ENCODE measurements around the gene PIGW. TPM values are rescaled to one million over a fixed set of nuclear protein-coding genes. Genes with fewer than 3 reads are reported as not detected.

The PIGW gene
- polyA plus RNA-seq, 2 of the 4 experiments (the other 2 are of a cell fraction): 30.0 to 32.3 TPM

DNA sequence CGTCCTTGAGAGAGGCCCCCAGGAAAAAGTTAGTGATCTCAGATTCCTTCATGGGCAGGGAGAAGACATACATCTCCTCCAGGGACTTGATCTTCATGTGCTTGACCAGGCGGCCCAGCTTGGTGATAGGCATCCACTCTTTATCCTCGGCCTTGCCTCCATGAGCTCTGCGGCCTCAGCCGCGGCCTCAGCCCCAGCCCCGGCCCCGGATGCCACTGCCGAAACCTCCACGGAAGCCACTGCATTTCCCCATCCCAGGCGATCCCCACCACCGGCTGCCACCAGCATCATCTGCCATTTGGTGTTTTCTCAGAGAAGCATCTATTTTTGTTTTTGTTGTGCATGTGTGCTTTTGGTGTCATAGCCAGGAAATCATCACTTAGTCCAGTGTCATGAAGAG lies 40.2 kb downstream of the PIGW start:
- CTCF ChIA-PET: interaction anchor here (1.0 kb wide), 1 partner anchor 8 kb away, joined by 3 read pairs; no protein-coding TSS in a partner anchor
- Histone ChIP-seq H3K4me3 (no peak overlapping the region), H3K4me1 (no peaks in the 10 kb centered on the region), H3K27ac (no peak overlapping the region), H3K9me3 (no peaks in the 10 kb centered on the region), H3K4me2 (no peak overlapping the region)
- DNase-seq (ENCODE audit: low read depth in 1 of 2, low spot score in 1 of 2) (no peak), ATAC-seq (no peak), FAIRE-seq (no peak)
- 95% methylated on average over 12 of the region's 12 CpGs for WGBS (ENCODE audit: missing lambda C conversion rate)
- 0 out of 2 replicates have a peak, but pooled peaks have one; percentile 60 for TF ChIP-seq POLR2AphosphoS2 (conservative IDR thresholded peaks at IDR 0.05; ENCODE audit: low read length)
- no peak for TF ChIP-seq FOSL2 (IDR thresholded peaks at IDR 0.05)
- no peak for TF ChIP-seq FOSL2 (CRISPR knock-in tag; IDR thresholded peaks at IDR 0.05)
- POLR2A ChIA-PET: interaction anchor here (1.0 kb wide), 1 partner anchor 27 kb away, joined by 3 read pairs; the partner anchor contains the start of gene MRM1

DNA sequence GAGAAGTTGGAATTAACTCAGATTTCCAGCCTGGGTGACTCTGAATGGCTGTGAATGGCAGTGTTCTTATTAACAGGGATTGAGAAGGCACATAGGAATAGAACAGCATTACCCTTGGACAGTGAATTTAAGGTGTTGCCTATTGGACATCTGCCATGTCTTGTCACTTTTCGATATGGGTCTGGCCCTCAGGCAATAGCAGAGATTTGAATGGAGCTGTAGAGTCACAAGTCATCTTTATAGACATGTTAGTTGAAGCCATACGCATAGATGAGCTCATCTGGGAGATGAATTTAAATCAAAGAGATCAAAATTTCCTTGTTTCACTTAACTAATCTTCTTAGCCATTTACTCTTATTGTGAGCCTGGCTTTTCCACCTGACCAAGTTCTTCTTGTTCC lies 42.0 kb downstream of the PIGW start:
- no peak overlapping the region for H3K4me3 ChIP-seq
- TF ChIP-seq GATA3 (IDR thresholded peaks at IDR 0.05; ENCODE audit: borderline replicate concordance) (no peak), MAZ (IDR thresholded peaks at IDR 0.05; ENCODE audit: borderline replicate concordance, low read depth, low read length) (no peak), CHD4 (IDR thresholded peaks at IDR 0.05; ENCODE audit: borderline replicate concordance) (no peak), TFCP2L1 (CRISPR knock-in tag; IDR thresholded peaks at IDR 0.05) (no peak), JUN (IDR thresholded peaks at IDR 0.05) (no peak), CBX8 (IDR thresholded peaks at IDR 0.05) (no peak), FOXS1 (CRISPR knock-in tag; IDR thresholded peaks at IDR 0.05) (no peak), MAFK (IDR thresholded peaks at IDR 0.05; ENCODE audit: partially characterized antibody) (no peak), SMC3 (IDR thresholded peaks at IDR 0.05) (no peak), SREBF2 (IDR thresholded peaks at IDR 0.05) (no peak), HDAC2 (IDR thresholded peaks at IDR 0.05) (no peak)
- TF ChIP-seq, protein P1, sequence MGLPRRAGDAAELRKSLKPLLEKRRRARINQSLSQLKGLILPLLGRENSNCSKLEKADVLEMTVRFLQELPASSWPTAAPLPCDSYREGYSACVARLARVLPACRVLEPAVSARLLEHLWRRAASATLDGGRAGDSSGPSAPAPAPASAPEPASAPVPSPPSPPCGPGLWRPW (IDR thresholded peaks at IDR 0.05): no peak
- TF ChIP-seq, protein P2, sequence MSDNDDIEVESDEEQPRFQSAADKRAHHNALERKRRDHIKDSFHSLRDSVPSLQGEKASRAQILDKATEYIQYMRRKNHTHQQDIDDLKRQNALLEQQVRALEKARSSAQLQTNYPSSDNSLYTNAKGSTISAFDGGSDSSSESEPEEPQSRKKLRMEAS (IDR thresholded peaks at IDR 0.05): no peak
- H3K9me3 ChIP-seq: no peaks in the 10 kb centered on the region
- ATAC-seq (no peak), DNase-seq (ENCODE audit: low read depth in 1 of 2, low spot score in 1 of 2) (no peak), FAIRE-seq (no peak)
- ChIA-PET POLR2A (no interaction called here), CTCF (interaction anchor here (0.5 to 1.1 kb wide), 2 partner anchors 19 to 37 kb away, joined by 4 read pairs; no protein-coding TSS in a partner anchor)
- H3K4me1 ChIP-seq: no peaks in the 10 kb centered on the region
- no peak overlapping the region for H3K4me2 ChIP-seq
- no peak overlapping the region for H3K27ac ChIP-seq
- 89% methylated on average over 2 of the region's 2 CpGs for WGBS (ENCODE audit: missing lambda C conversion rate)

DNA sequence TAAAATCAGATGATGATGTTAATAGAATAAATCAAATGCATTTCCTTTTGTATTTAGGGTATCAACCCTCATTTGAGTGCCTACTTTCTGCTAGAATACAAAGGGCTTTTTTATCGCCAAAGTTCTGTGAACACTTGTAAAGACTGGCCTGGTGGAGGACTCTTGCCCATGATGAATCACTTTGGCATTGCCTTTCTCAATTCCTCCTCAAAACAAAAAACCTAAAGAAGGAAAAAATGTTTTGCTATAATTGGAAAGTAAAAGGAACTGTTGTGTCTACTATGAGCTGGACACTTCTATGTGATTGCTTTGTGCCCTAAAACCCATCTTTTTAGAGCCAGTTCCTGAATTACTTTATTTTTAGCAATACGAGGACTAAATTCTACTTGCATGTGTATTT lies 43.9 kb downstream of the PIGW start:
- WGBS (ENCODE audit: missing lambda C conversion rate): 92% methylated on average over 2 of the region's 2 CpGs
- no peak for TF ChIP-seq MAZ (IDR thresholded peaks at IDR 0.05; ENCODE audit: borderline replicate concordance, low read depth, low read length)
- TF ChIP-seq FOSB (CRISPR knock-in tag; IDR thresholded peaks at IDR 0.05): no peak
- no peak for TF ChIP-seq SMC3 (IDR thresholded peaks at IDR 0.05)
- TF ChIP-seq, protein P3, sequence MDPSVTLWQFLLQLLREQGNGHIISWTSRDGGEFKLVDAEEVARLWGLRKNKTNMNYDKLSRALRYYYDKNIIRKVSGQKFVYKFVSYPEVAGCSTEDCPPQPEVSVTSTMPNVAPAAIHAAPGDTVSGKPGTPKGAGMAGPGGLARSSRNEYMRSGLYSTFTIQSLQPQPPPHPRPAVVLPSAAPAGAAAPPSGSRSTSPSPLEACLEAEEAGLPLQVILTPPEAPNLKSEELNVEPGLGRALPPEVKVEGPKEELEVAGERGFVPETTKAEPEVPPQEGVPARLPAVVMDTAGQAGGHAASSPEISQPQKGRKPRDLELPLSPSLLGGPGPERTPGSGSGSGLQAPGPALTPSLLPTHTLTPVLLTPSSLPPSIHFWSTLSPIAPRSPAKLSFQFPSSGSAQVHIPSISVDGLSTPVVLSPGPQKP (IDR thresholded peaks at IDR 0.05; ENCODE audit: low read depth, low read length): no peak
- TF ChIP-seq RNF2 (IDR thresholded peaks at IDR 0.05; ENCODE audit: borderline replicate concordance, low read depth): no peak
- no peak overlapping the region for H3K4me3 ChIP-seq
- no peaks in the 10 kb centered on the region for H3K4me1 ChIP-seq
- CTCF ChIA-PET: interaction anchor here (0.8 to 1.4 kb wide), 4 partner anchors 24 to 609 kb away, joined by 3 to 5 read pairs (median 4); no protein-coding TSS in a partner anchor
- no peaks in the 10 kb centered on the region for H3K9me3 ChIP-seq
- ATAC-seq: no peak
- no peak for DNase-seq (ENCODE audit: low read depth in 1 of 2, low spot score in 1 of 2)
- no peak for FAIRE-seq
- no peak overlapping the region for H3K27ac ChIP-seq
- POLR2A ChIA-PET: interaction anchor here (1.5 kb wide), 1 partner anchor 43 kb away, joined by 3 read pairs; the partner anchor contains the start of gene PIGW
- no peak overlapping the region for H3K4me2 ChIP-seq

DNA sequence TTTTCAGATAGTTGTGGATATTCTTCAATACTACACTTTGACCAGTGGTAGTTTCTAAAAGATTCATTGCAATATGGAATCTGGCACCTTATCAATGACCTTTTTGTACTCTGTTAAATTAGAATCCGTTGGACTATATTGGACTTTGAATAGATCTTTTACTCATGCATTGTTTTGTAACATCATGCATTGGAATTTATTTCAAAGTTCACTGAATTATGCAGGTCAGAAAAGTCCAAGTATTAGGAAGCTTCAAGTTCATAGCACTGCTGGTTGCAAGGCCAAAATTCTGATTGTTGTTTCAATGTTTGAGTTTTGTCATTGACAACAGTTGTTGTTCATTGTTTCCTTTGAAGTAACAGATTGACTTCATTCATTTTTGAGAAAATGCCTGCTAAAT lies 49.0 kb downstream of the PIGW start:
- ChIA-PET POLR2A (no interaction called here), CTCF (interaction anchor here (0.8 to 1.8 kb wide), 4 partner anchors 9 to 42 kb away, joined by 3 to 7 read pairs (median 3); no protein-coding TSS in a partner anchor)
- H3K27ac ChIP-seq: no peak overlapping the region
- DNase-seq (ENCODE audit: low read depth in 1 of 2, low spot score in 1 of 2) (no peak), ATAC-seq (no peak), FAIRE-seq (no peak)
- H3K4me2 ChIP-seq: no peak overlapping the region
- no peaks in the 10 kb centered on the region for H3K9me3 ChIP-seq
- H3K4me1 ChIP-seq: no peaks in the 10 kb centered on the region
- WGBS (ENCODE audit: missing lambda C conversion rate): 44% methylated on average over 1 of the region's 1 CpG
- no peak overlapping the region for H3K4me3 ChIP-seq
- TF ChIP-seq MYC (IDR thresholded peaks at IDR 0.05; ENCODE audit: borderline replicate concordance, low read length) (no peak), JUN (IDR thresholded peaks at IDR 0.05) (no peak), HOXB13 (CRISPR knock-in tag; IDR thresholded peaks at IDR 0.05; ENCODE audit: low read depth) (no peak), TP53 (CRISPR knock-in tag; IDR thresholded peaks at IDR 0.05) (no peak), ZFP36 (IDR thresholded peaks at IDR 0.05; ENCODE audit: borderline replicate concordance, partially characterized antibody) (no peak), RNF2 (IDR thresholded peaks at IDR 0.05; ENCODE audit: borderline replicate concordance, low read depth) (no peak), POLR2A (IDR thresholded peaks at IDR 0.05; ENCODE audit: low read length) (no peak), KDM5A (IDR thresholded peaks at IDR 0.05) (no peak), HOXA7 (CRISPR knock-in tag; IDR thresholded peaks at IDR 0.05) (no peak), NPAS2 (CRISPR knock-in tag; IDR thresholded peaks at IDR 0.05; ENCODE audit: borderline replicate concordance) (no peak), RAD21 (conservative IDR thresholded peaks at IDR 0.05 in 1 of 2, IDR thresholded peaks at IDR 0.05 in 1 of 2) (no peak)
- TF ChIP-seq, protein P4, sequence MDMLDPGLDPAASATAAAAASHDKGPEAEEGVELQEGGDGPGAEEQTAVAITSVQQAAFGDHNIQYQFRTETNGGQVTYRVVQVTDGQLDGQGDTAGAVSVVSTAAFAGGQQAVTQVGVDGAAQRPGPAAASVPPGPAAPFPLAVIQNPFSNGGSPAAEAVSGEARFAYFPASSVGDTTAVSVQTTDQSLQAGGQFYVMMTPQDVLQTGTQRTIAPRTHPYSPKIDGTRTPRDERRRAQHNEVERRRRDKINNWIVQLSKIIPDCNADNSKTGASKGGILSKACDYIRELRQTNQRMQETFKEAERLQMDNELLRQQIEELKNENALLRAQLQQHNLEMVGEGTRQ (IDR thresholded peaks at IDR 0.05): no peak
- TF ChIP-seq, protein P5, sequence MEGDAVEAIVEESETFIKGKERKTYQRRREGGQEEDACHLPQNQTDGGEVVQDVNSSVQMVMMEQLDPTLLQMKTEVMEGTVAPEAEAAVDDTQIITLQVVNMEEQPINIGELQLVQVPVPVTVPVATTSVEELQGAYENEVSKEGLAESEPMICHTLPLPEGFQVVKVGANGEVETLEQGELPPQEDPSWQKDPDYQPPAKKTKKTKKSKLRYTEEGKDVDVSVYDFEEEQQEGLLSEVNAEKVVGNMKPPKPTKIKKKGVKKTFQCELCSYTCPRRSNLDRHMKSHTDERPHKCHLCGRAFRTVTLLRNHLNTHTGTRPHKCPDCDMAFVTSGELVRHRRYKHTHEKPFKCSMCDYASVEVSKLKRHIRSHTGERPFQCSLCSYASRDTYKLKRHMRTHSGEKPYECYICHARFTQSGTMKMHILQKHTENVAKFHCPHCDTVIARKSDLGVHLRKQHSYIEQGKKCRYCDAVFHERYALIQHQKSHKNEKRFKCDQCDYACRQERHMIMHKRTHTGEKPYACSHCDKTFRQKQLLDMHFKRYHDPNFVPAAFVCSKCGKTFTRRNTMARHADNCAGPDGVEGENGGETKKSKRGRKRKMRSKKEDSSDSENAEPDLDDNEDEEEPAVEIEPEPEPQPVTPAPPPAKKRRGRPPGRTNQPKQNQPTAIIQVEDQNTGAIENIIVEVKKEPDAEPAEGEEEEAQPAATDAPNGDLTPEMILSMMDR (IDR thresholded peaks at IDR 0.05): no peak

Data from A549 (cell line).